Left forelimb (tissue), 1 donor: ENCODE data around the gene TMEM121.
"Not testable (repeated sequence)": the region's sequence is repeated elsewhere in the genome, so short reads cannot be mapped to it uniquely, and the experiment has no call there.

Experiments
- DNase-seq: peaks from one replicate; pipeline ENCODE4 v3.0.0-alpha.2; 2018; ENCODE audit warnings: low spot score

The TMEM121 gene

DNA sequence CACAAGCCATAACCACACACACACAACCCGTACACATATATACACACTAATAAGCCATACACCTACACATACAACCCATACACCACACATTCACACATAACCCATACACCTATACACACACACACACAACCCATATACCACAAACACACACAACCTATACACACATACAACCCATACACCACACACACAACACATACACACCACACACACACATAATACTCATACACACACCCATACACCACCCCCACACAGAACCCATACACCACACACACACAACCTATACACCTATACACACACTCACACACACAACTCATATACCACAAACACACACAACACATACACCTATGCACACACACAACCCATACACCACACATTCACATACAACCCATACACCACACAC, 44.1 kb downstream of the TMEM121 start:
- peak; percentile 14 for DNase-seq

DNA sequence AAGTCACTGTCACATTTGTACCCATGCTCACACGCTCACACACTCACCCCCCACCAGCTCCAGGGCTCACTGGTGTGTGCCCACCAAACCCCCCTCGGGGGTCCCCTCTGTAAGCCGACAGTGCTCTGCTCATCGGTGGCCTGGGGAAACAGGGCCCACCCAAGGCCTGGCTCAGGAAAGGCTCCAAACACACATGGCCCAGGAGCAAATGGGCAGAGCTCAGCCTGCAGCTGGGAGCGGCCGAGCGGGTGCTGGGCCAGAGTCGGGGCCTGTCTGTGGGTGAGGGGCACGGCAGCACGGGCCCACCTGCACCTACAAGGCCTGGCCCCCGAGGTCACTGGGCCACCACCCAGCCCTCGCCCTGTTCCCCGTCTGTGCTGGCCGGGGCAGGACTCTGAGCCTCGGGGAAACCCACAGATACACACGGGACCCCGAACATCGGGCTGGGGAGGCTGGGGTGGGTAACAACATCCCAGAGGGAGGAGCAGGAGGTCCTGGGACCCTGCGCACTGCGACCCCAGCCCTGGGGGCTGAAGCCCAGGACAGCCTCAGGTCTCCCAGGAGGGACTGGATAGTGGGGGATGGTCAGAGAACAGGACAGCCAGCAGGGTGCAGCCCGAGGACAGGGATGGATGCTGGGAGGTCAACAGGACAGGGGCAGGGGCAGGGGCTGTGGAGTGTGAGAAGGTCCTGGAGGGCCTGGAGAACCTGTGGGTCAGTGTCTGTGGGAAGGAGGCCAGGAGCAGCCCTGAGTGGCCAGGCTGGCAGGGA, 45.0 kb downstream of the TMEM121 start:
- peak; percentile 26 for DNase-seq

DNA sequence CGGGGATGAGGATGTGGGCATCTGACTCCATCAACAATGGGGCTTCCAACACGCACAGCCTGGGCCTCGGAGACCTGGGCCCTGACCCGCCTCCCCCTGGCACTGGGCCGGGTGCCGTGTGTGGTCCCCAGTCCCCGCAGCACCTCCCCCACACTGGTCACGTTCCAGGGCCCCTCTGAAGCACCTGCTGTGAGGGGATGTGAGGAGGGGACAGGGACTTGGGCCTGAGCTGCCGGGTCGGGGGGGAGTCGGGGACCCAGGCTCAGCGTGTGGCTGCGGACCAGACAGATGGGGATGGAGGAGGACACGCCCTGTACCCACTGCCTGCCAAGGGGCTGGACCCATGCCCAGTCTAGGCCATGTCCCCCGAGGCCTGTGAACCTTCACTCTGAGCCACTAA, 45.7 kb downstream of the TMEM121 start:
- not testable (repeated sequence) for DNase-seq

DNA sequence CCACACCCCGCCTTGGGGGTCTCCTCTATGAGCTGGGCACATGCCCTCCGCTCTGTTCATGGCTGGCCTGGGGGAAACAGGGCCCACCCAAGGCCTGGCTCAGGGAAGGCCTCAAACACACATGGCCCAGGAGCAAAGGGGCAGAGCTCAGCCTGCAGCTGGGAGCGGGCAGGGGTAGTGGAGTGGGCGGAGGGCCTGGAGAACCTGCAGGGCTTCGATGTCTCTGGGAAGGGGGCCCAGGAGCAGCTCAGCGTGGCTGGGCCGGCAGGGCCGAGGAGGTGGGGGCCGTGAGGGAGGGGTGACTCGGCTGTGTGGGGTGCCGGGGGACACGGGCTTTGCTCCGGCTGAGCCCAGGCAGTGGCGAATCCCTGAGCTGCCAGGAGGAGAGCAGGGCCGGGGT, 47.5 kb downstream of the TMEM121 start:
- peak; percentile 33 for DNase-seq

DNA sequence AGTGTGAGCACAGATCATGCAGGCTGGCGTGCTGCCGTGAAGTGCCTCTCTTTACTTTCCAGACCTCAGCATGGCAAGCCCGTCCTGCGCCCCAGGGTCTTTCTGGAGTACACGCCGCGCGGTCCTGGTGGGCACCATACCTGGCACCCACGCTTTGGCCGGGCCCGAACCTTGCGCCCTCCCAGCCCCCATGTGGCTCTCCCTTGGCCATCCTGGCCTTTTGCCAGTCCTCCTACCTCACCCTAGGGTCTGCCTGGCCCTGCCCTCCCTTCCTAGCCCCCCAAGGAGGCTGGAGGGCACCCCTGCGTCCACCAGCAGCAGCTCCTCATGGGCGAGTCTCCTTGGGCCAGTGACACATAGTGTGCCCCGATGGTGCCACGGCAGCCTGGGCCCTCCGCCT, 48.0 kb downstream of the TMEM121 start:
- DNase-seq, result not testable (repeated sequence)

DNA sequence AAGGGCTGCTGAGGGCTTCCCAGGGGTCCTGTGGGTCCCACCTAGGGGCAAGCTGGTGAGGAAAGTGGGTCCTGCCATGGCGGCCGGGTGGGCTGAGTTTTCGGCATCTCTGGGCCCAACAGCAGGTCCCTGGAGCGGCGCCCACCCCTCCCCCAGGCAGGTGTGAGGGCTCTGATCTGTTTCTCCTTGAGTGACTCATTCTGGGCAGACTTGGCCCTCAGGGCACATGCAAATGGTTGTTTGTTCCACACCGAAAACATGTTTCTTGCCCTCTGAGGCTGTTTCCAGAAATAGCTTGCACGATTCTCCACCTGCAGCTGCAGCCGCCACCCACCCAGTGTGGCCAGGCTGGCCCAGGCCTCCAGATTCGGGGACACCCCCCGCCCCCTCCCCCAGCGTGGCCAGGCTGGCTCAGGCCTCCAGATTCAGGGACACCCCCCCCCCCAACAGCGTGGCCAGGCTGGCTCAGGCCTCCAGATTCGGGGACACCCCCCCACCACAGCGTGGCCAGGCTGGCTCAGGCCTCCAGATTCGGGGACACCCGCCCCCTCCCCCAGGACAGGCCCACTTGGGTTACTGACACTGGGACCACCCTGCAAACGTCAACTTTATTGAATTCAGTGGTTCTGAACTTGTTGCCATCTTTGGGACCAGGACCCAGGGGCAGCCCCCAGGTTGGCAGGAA, 48.8 kb downstream of the TMEM121 start:
- peak; percentile 31 for DNase-seq

DNA sequence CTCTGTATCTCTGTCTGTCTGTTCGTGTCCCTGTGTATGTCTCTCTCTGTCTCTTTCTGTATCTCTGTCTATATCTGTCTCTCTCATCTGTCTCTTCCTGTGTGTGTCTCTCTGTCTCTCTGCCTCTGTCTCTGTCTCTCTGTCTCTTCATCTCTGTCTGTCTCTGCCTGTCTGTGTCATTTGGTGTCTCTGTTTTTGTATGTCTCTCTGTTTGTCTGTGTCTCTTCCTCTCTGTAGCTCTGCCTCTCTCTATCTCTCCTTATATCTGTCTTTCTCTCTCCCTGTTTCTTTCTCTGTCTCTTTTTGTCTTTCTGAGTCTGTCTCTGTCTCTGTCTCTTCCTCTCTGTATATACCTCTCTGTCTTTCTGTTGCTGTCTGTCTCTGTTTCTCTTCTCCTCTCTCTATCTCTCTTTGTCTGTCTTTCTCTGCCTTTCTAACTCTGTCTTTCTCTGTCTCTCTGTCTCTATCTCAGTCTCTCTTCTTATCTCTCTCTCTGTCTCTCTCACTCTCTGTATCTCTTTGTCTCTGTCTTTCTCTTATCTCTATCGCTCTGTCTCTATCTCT, 50.2 kb downstream of the TMEM121 start:
- no peak for DNase-seq

DNA sequence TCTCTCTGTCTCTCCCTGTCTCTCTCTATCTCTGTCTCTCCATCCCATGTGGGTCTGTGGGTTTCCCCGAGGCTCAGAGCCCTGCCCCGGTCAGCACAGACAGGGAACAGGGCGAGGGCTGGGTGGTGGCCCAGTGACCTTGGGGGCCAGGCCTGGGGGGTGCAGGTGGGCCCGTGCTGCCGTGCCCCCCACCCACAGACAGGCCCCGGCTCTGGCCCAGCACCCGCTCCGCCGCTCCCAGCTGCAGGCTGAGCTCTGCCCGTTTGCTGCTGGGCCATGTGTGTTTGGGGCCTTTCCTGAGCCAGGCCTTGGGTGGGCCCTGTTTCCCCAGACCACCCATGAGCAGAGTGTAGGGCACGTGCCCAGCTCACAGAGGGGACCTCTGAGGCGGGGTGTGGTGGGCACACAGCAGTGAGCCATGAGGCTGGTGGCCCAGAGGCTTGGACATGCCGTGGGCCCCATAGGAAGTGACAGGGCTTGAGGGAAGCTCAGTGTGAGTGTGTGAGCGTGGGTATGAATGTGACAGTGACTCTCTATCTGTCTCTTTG, 51.0 kb downstream of the TMEM121 start:
- peak; percentile 36 for DNase-seq

DNA sequence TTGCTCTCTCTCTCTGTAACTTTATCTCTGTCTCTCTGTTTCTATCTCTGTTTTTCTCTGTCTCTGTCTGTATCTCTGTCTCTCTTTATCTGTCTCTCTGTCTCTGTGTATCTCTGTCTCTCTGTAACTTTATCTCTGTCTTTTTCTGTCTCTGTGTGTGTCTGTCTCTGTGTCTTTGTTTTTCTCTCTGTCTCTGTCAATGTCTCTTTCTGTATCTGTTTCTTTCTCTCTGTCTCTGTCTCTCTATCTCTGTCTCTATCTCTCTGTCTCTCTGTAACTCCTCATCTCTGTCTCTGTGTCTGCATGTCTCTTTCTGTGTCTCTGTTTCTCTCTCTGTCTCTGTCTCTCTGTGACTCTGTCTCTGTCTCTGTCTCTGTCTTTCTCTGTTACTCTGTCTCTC, 51.7 kb downstream of the TMEM121 start:
- DNase-seq, result no peak

DNA sequence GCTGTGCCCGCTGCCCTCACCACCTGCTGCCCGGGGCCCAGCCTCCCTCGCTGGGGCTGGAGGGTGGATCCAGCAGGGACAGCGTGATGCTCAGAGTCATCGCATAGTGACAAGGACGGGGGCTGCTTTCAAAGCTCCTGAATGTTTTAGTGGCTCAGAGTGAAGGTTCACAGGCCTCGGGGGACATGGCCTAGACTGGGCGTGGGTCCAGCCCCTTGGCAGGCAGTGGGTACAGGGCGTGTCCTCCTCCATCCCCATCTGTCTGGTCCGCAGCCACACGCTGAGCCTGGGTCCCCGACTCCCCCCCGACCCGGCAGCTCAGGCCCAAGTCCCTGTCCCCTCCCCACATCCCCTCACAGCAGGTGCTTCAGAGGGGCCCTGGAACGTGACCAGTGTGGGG, 52.8 kb downstream of the TMEM121 start:
- DNase-seq, result not testable (repeated sequence)
